Measurements from ENCODE around the gene GSX2. TPM values are rescaled to one million over a fixed set of nuclear protein-coding genes. Genes with fewer than 3 reads are reported as not detected.

GSX2 gene
- total and polyA plus RNA-seq, 2 of the 13 experiments (the other 11 are each of a cell fraction or from before 2014, with no cell fraction given) = not detected

DNA sequence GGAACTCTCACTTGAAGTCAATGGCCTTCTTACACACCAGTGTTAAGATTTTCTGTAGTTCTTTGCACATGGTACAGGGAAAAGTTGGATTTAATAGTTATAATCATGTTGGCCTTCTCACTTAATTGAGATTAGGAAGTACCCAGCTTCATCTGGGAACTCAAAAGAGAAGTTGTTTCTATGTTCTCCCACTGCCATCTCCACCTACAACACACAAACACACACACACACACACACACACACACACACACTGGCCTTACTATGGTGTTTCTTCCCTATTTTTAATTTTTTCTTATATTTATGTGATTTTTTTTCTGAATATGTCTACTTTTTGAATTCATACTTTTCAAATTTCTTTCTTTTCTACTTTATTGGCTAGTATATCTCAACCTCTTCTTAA, 25.6 kb upstream of the GSX2 start:
- FAIRE-seq (no peak), ATAC-seq (no peak), DNase-seq (ENCODE audit: low spot score) (no peak)
- H3K79me2 ChIP-seq (ENCODE audit: insufficient read depth, low read length) = no peaks in the 10 kb centered on the region
- in situ Hi-C loops (cut with HindIII; ENCODE audit: extremely low pct_ligation_motif_present, low pct_unique_long_range_greater_than_20kb) = no loop called here
- no peak overlapping the region for H3K4me3 ChIP-seq (replicated peaks in 1 of 3; ENCODE audit: insufficient read depth in 1 of 3, low read depth in 2 of 3, low read length in 3 of 3)
- ChIA-PET POLR2A (no interaction called here), CTCF (ENCODE audit: low intra/inter-chr PET ratio, low total read pairs) (no interaction called here)
- H2AFZ ChIP-seq (ENCODE audit: low read length) = no peak overlapping the region
- H3K9me3 ChIP-seq (ENCODE audit: low read length) = no peaks in the 10 kb centered on the region
- H3K4me1 ChIP-seq (ENCODE audit: insufficient read depth, low read length) = no peaks in the 10 kb centered on the region
- no TSS peak for BruUV-seq (replicated peaks)
- H4K20me1 ChIP-seq (ENCODE audit: insufficient read depth, low read length) = no peaks in the 10 kb centered on the region
- H3K4me2 ChIP-seq (ENCODE audit: low read depth, low read length) = no peak overlapping the region
- H3K27ac ChIP-seq (ENCODE audit: extremely low read length, insufficient read depth, low read length) = no peak overlapping the region
- intact Hi-C loops (cut with micrococcal nuclease; ENCODE audit: unreplicated experiment) = no loop called here
- no peak overlapping the region for H3K9ac ChIP-seq (ENCODE audit: insufficient read depth, low read depth, low read length)
- no peaks in the 10 kb centered on the region for H3K27me3 ChIP-seq (ENCODE audit: control insufficient read depth in 1 of 2, insufficient read depth in 2 of 2, low read length in 2 of 2)
- no peaks in the 10 kb centered on the region for H3K36me3 ChIP-seq (replicated peaks in 1 of 2; ENCODE audit: control insufficient read depth in 1 of 2, insufficient read depth in 2 of 2, low read length in 2 of 2)
- no peak for TF ChIP-seq ZBTB8A (CRISPR knock-in tag; IDR thresholded peaks at IDR 0.05; ENCODE audit: borderline replicate concordance, low read depth)
- no peak for TF ChIP-seq NPAS2 (CRISPR knock-in tag; IDR thresholded peaks at IDR 0.05; ENCODE audit: borderline replicate concordance)
- TF ChIP-seq MAFG (CRISPR knock-in tag; IDR thresholded peaks at IDR 0.05) = no peak
- TF ChIP-seq TCF7L2 (IDR thresholded peaks at IDR 0.05; ENCODE audit: low read depth, low read length) = no peak
- no peak for TF ChIP-seq EZH2 (conservative IDR thresholded peaks at IDR 0.05; ENCODE audit: low read depth, low read length)
- no peak for TF ChIP-seq ZNF205 (CRISPR knock-in tag; IDR thresholded peaks at IDR 0.05)
- TF ChIP-seq AHR (CRISPR knock-in tag; IDR thresholded peaks at IDR 0.05) = no peak
- no peak for TF ChIP-seq HES4 (CRISPR knock-in tag; IDR thresholded peaks at IDR 0.05; ENCODE audit: borderline replicate concordance)
- TF ChIP-seq ZBTB38 (CRISPR knock-in tag; IDR thresholded peaks at IDR 0.05) = no peak
- TF ChIP-seq ZNF468 (CRISPR knock-in tag; IDR thresholded peaks at IDR 0.05) = no peak
- TF ChIP-seq ZFP36L2 (CRISPR knock-in tag; IDR thresholded peaks at IDR 0.05) = no peak
- TF ChIP-seq, protein P1, sequence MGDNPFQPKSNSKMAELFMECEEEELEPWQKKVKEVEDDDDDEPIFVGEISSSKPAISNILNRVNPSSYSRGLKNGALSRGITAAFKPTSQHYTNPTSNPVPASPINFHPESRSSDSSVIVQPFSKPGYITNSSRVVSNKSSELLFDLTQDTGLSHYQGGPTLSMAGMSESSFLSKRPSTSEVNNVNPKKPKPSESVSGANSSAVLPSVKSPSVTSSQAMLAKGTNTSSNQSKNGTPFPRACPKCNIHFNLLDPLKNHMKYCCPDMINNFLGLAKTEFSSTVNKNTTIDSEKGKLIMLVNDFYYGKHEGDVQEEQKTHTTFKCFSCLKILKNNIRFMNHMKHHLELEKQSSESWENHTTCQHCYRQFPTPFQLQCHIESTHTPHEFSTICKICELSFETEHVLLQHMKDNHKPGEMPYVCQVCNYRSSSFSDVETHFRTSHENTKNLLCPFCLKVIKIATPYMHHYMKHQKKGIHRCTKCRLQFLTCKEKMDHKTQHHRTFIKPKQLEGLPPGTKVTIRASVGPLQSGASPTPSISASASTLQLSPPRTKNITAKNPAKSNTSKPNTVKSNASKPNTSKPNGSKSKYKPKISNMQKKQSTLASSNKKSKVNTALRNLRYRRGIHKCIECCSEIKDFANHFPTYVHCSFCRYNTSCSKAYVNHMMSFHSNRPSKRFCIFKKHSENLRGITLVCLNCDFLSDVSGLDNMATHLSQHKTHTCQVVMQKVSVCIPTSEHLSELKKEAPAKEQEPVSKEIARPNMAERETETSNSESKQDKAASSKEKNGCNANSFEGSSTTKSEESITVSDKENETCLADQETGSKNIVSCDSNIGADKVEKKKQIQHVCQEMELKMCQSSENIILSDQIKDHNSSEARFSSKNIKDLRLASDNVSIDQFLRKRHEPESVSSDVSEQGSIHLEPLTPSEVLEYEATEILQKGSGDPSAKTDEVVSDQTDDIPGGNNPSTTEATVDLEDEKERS (CRISPR knock-in tag; IDR thresholded peaks at IDR 0.05) = no peak

All from HepG2 (cell line).